K562 (cell line): ENCODE results near the gene MGA. TPM values are rescaled to one million over a fixed set of nuclear protein-coding genes. Genes with fewer than 3 reads are reported as not detected.

Source experiments
- ATAC-seq: fragments of 200-7000 bp; cut with Tn5 transposase; 3 replicates; pipeline ENCODE4 v1.9.1; 2020; ENCODE audit warnings: moderate library complexity
- BruUV-seq: library from RNA; stranded (reverse); fragments of 400-500 nt; replicated peaks from 2 replicates; lab custom pipeline; 2021; lab: Mats Ljungman, UMichigan
- CTCF ChIA-PET: fragments of 300-600 bp; formaldehyde crosslinking; extraction: SDS; loops from one replicate; lab custom pipeline; 2021; ENCODE audit warnings: low intra/inter-chr PET ratio; lab: Yijun Ruan, JAX
- POLR2A ChIA-PET: fragments of 300-600, 350-650 bp; sonication (Branson Sonifier 250); formaldehyde crosslinking; extraction: SDS; loops from one replicate; lab custom pipeline; 2021; ENCODE audit warnings: antibody characterized with exemption, inconsistent platforms; lab: Yijun Ruan, JAX
- DNase-seq, 4 experiments: peaks; one replicate each; pipeline versions ENCODE4 v3.0.0 to v3.0.0-alpha.2; 2011 to 2018; ENCODE audit warnings: low spot score in 3 of 4, mixed read lengths in 3 of 4; ENCODE audit errors: extremely low read depth in 1 of 4
- FAIRE-seq: peaks from 2 replicates; lab custom pipeline; 2011; peaks lifted over from hg19 to GRCh38; lab: Jason Lieb, UNC
- H2AFZ ChIP-seq: 2 replicates; pipeline ENCODE4 v1.6.0; 2011; ENCODE audit warnings: low read depth, low read length, control low read depth, inconsistent platforms
- H3K27ac ChIP-seq: fragments of 200-600 bp; 3 replicates; pipeline ENCODE4 v1.8.0; 2011; ENCODE audit warnings: low read depth, mild to moderate bottlenecking, control low read depth, inconsistent platforms, low read length, moderate library complexity, mixed read lengths; ENCODE audit errors: extremely low read depth
- H3K27me3 ChIP-seq, 2 experiments: fragments of 300-600 bp in 1 of 2; 2 replicates in 1 of 2; 3 replicates in 1 of 2; pipeline versions ENCODE4 v1.6.0 to v1.8.0; 2011; ENCODE audit warnings: inconsistent platforms in 2 of 2, low read length in 2 of 2, mild to moderate bottlenecking in 1 of 2, mixed read lengths in 1 of 2, moderate library complexity in 1 of 2; ENCODE audit not compliant: control insufficient read depth in 2 of 2, insufficient read depth in 2 of 2
- H3K36me3 ChIP-seq: fragments of 300-600 bp; 3 replicates; pipeline ENCODE4 v1.8.0; 2011; ENCODE audit warnings: mild to moderate bottlenecking, low read length, inconsistent platforms; ENCODE audit not compliant: control insufficient read depth, insufficient read depth
- H3K4me1 ChIP-seq, 2 experiments: fragments of 200-600 bp in 1 of 2; replicated peaks in 1 of 2; 2 replicates in 1 of 2; 3 replicates in 1 of 2; pipeline versions ENCODE4 v1.5.1 to v1.8.0; 2011; ENCODE audit warnings: inconsistent platforms in 2 of 2, low read length in 2 of 2, mild to moderate bottlenecking in 1 of 2, mixed read lengths in 1 of 2, moderate library complexity in 1 of 2; ENCODE audit not compliant: control insufficient read depth in 2 of 2, insufficient read depth in 2 of 2
- H3K4me2 ChIP-seq: 2 replicates; pipeline ENCODE4 v1.6.1; 2011; ENCODE audit warnings: low read length, control low read depth, inconsistent platforms, mixed read lengths; ENCODE audit not compliant: insufficient read depth
- H3K4me3 ChIP-seq: fragments of 200-600 bp; sonication (generic), shearing (Covaris generic); 2 replicates; pipeline ENCODE4 v1.5.1; 2016; ENCODE audit warnings: control low read depth, inconsistent platforms
- H3K79me2 ChIP-seq: fragments of 200-600 bp; 3 replicates; pipeline ENCODE4 v1.8.0; 2011; ENCODE audit warnings: low read length, inconsistent platforms; ENCODE audit not compliant: control insufficient read depth, insufficient read depth
- H3K9ac ChIP-seq, 2 experiments: 2 replicates each; pipeline versions ENCODE4 v1.6.0 to v1.6.1; 2011; ENCODE audit warnings: low read depth in 2 of 2, low read length in 2 of 2, control low read depth in 1 of 2, inconsistent platforms in 1 of 2, mild to moderate bottlenecking in 1 of 2, mixed read lengths in 1 of 2; ENCODE audit not compliant: insufficient read depth in 1 of 2
- H3K9me1 ChIP-seq: one replicate; pipeline ENCODE4 v1.6.0; 2011; ENCODE audit warnings: inconsistent platforms, mild to moderate bottlenecking, low read length, moderate library complexity; ENCODE audit not compliant: control insufficient read depth, insufficient read depth
- H3K9me3 ChIP-seq: replicated peaks from 2 replicates; pipeline ENCODE4 v1.5.1; 2011; ENCODE audit warnings: low read depth, low read length, inconsistent platforms; ENCODE audit not compliant: control insufficient read depth, insufficient read depth
- H4K20me1 ChIP-seq: replicated peaks from 2 replicates; pipeline ENCODE4 v1.6.1; 2011; ENCODE audit warnings: low read length, inconsistent platforms, mixed read lengths; ENCODE audit not compliant: control insufficient read depth, insufficient read depth
- ARID1B ChIP-seq: fragments of 450-650 bp; IDR thresholded peaks from 2 replicates; pipeline ENCODE4 v1.6.1; 2016; ENCODE audit warnings: antibody characterized with exemption, mild to moderate bottlenecking, inconsistent platforms
- CEBPB ChIP-seq: fragments of 450-650 bp; IDR thresholded peaks from 2 replicates; pipeline ENCODE4 v1.6.1; 2016; ENCODE audit warnings: missing genetic modification characterization, missing compliant biosample characterization
- FOXM1 ChIP-seq, 2 experiments: fragments of 450-650 bp in 1 of 2; sonication (generic) in 1 of 2; formaldehyde crosslinking in 1 of 2; IDR thresholded peaks; 2 replicates each; pipeline versions ENCODE4 v1.6.1 to v1.9.0; 2017 to 2022; ENCODE audit warnings: low read depth in 2 of 2, mild to moderate bottlenecking in 2 of 2, missing genetic modification reagents in 1 of 2, moderate library complexity in 1 of 2
- MYBL2 ChIP-seq, 2 experiments: fragments of 450-650 bp in 1 of 2; sonication (generic) in 1 of 2; formaldehyde crosslinking in 1 of 2; IDR thresholded peaks; 2 replicates each; pipeline versions ENCODE4 v1.6.1 to v1.8.1; 2017 to 2022; ENCODE audit warnings: borderline replicate concordance in 1 of 2, inconsistent platforms in 1 of 2, low read depth in 1 of 2, mild to moderate bottlenecking in 1 of 2, missing genetic modification reagents in 1 of 2, moderate library complexity in 1 of 2
- PKNOX1 ChIP-seq: fragments of 450-650 bp; IDR thresholded peaks from 2 replicates; pipeline ENCODE4 v1.6.1; 2016
- SPI1 ChIP-seq: IDR thresholded peaks from 2 replicates; pipeline ENCODE4 v1.6.1; 2011; ENCODE audit warnings: low read depth, low read length, control low read depth, borderline replicate concordance
- USF1 ChIP-seq: sonication (generic); formaldehyde crosslinking; IDR thresholded peaks from 2 replicates; pipeline ENCODE4 v1.9.0; 2022; ENCODE audit warnings: mild to moderate bottlenecking, missing genetic modification reagents
- WGBS: fragments of 100-300 bp; shearing (Covaris generic); methylation state at CpG from one replicate; pipeline ENCODE4 v1.1.6; 2016; ENCODE audit warnings: low coverage, mixed read lengths; ENCODE audit not compliant: insufficient coverage; ENCODE audit errors: missing lambda C conversion rate; 5-methylcytosine and 5-hydroxymethylcytosine counted together
- in situ Hi-C: fragments of 300-500 bp; cut with MboI; formaldehyde crosslinking; loops from 4 replicates; pipeline ENCODE4 v1.15.0; 2018; ENCODE audit warnings: inconsistent platforms, mixed read lengths
- intact Hi-C: fragments of 100-400 bp; cut with micrococcal nuclease; formaldehyde crosslinking; loops from 2 replicates; pipeline ENCODE4 v1.14.2; 2022
- polyA plus RNA-seq, 8 experiments: library from polyadenylated mRNA; depleted of rRNA in 4 of 8; stranded (reverse) in 5 of 8; unstranded in 3 of 8; fragments of >200 nt; fragmentation: Nextera tagmentation in 2 of 8; fragmentation: Illumina TruSeq in 1 of 8; extraction: Ambion mirVana in 2 of 8; extraction: Trizol in 1 of 8; gene quantifications; 2 replicates each; pipeline versions ENCODE4 v1.2.1 to v1.2.3, GENCODE V29; 2011 to 2014; ENCODE audit warnings: inconsistent platforms in 1 of 8, missing spikeins in 1 of 8
- total RNA-seq, 7 experiments: library from RNA; depleted of rRNA in 6 of 7; stranded (reverse); fragments of >200 nt in 6 of 7; fragmentation: Illumina TruSeq in 2 of 7; extraction: Trizol in 2 of 7; gene quantifications; 2 replicates each; pipeline versions ENCODE4 v1.2.1 to v1.2.3, GENCODE V29; 2011 to 2021; ENCODE audit warnings: low replicate concordance in 1 of 7
- TF ChIP-seq, protein P1 (sequence below): fragments of 250-450 bp; sonication (Bioruptor Pico); IDR thresholded peaks from 2 replicates; pipeline ENCODE4 v1.5.0; 2020; ENCODE audit warnings: mild to moderate bottlenecking

The MGA gene
- total and polyA plus RNA-seq, 9 of the 15 experiments (the other 6 are each of a cell fraction or from before 2014, with no cell fraction given) = 4.7 to 56.1 (median 21.1) TPM

DNA sequence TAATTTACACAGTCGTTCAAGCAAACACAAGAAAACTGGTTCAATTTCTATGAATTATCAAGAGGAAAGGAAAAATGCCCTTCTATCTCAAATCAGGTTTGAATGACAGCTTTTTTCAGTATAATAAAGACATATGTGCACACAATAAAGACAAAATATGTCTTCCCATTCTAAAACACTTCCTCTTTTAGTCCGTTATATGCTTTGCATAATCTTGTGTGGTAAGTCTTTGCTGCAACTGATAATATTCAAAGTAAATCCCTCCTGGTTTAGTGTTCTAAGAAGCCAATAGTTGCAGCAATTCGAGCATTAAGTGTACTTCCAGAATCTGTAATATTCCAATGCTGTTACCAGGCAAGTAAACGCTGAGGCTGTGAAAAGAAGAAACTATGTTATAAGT, 70.3 kb downstream of the MGA start:
- Histone ChIP-seq H3K9me3 (no peaks in the 10 kb centered on the region), H3K79me2 (no peaks in the 10 kb centered on the region), H3K4me1 (no peaks in the 10 kb centered on the region; a peak in 2 of 5 replicates), H3K9me1 (no peaks in the 10 kb centered on the region), H3K4me2 (no peak overlapping the region), H3K9ac (no peak overlapping the region), H2AFZ (no peak overlapping the region), H3K36me3 (peaks cover 65% of the 10 kb centered on the region), H3K27ac (peak overlapping the region; percentile 16; the same call in 1 of the 3 replicates), H3K27me3 (no peaks in the 10 kb centered on the region), H4K20me1 (no peaks in the 10 kb centered on the region), H3K4me3 (no peak overlapping the region)
- intact Hi-C loops (no loop called here), in situ Hi-C loops (no loop called here)
- no peak for FAIRE-seq
- POLR2A ChIA-PET = interaction anchor here (0.7 kb wide), 1 partner anchor 71 kb away, joined by 4 read pairs; no protein-coding TSS in a partner anchor
- no peak for DNase-seq
- BruUV-seq = no TSS peak
- CTCF ChIA-PET = no interaction called here
- WGBS = 36% methylated on average over 4 of the region's 4 CpGs
- no peak for ATAC-seq
- peak; percentile 93 for TF ChIP-seq SPI1
- peak; percentile 67; the same call in 1 of the 2 replicates for TF ChIP-seq FOXM1 (IDR thresholded peaks at IDR 0.05; ENCODE audit: low read depth)
- no peak for TF ChIP-seq FOXM1 (CRISPR knock-in tag; IDR thresholded peaks at IDR 0.05; ENCODE audit: low read depth)
- TF ChIP-seq, protein P1, sequence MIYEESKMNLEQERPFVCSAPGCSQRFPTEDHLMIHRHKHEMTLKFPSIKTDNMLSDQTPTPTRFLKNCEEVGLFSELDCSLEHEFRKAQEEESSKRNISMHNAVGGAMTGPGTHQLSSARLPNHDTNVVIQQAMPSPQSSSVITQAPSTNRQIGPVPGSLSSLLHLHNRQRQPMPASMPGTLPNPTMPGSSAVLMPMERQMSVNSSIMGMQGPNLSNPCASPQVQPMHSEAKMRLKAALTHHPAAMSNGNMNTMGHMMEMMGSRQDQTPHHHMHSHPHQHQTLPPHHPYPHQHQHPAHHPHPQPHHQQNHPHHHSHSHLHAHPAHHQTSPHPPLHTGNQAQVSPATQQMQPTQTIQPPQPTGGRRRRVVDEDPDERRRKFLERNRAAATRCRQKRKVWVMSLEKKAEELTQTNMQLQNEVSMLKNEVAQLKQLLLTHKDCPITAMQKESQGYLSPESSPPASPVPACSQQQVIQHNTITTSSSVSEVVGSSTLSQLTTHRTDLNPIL (CRISPR knock-in tag) = no peak
- TF ChIP-seq CEBPB = peak; percentile 46
- TF ChIP-seq ARID1B = peak; percentile 24; the same call in 1 of the 2 replicates
- peak; percentile 68; the same call in 1 of the 2 replicates for TF ChIP-seq MYBL2 (IDR thresholded peaks at IDR 0.05; ENCODE audit: low read depth)
- TF ChIP-seq MYBL2 (CRISPR knock-in tag; IDR thresholded peaks at IDR 0.05; ENCODE audit: borderline replicate concordance) = no peak
- TF ChIP-seq USF1 = no peak
- peak; percentile 71 for TF ChIP-seq PKNOX1
